Heart left ventricle (tissue), 16 donors: Measurements from ENCODE around the gene PI4KB. TPM values are rescaled to one million over a fixed set of nuclear protein-coding genes. Genes with fewer than 3 reads are reported as not detected.

Source experiments
- ATAC-seq, 4 donors: fragments of 200-7000 bp; cut with Tn5 transposase; one replicate each; pipeline ENCODE4 v1.9.1; 2020 to 2022; ENCODE audit warnings: moderate library complexity in 4 of 4, mild to moderate bottlenecking in 3 of 4, moderate number of reproducible peaks in 1 of 4
- DNase-seq, 5 donors: peaks; one replicate each; pipeline ENCODE4 v3.0.0-alpha.2; 2020
- H3K27ac ChIP-seq, 12 donors: fragments of 200-600 bp; sonication (generic) in 4 of 12; one replicate each; pipeline versions ENCODE4 v1.5.0 to v1.8.0; 2016 to 2022; ENCODE audit warnings: mild to moderate bottlenecking in 2 of 12
- H3K27me3 ChIP-seq, 9 donors: fragments of 200-600 bp; sonication (generic) in 2 of 9; one replicate each; pipeline versions ENCODE4 v1.5.1 to v1.8.0; 2016 to 2022; ENCODE audit warnings: mild to moderate bottlenecking in 3 of 9
- H3K36me3 ChIP-seq, 9 donors: fragments of 200-600 bp; sonication (generic) in 2 of 9; one replicate each; pipeline versions ENCODE4 v1.5.0 to v1.8.0; 2018 to 2022; ENCODE audit warnings: mild to moderate bottlenecking in 2 of 9
- H3K4me1 ChIP-seq, 12 donors: fragments of 200-600 bp; sonication (generic) in 4 of 12; one replicate each; pipeline versions ENCODE4 v1.5.0 to v1.8.0; 2016 to 2022; ENCODE audit warnings: mild to moderate bottlenecking in 3 of 12
- H3K4me3 ChIP-seq, 12 donors: fragments of 200-600 bp; sonication (generic) in 4 of 12; one replicate each; pipeline versions ENCODE4 v1.5.0 to v1.8.0; 2017 to 2022; ENCODE audit warnings: mild to moderate bottlenecking in 9 of 12, moderate library complexity in 4 of 12
- H3K9me3 ChIP-seq, 12 donors: fragments of 200-600 bp; sonication (generic) in 4 of 12; one replicate each; pipeline versions ENCODE4 v1.5.0 to v1.8.0; 2016 to 2022; ENCODE audit warnings: mild to moderate bottlenecking in 1 of 12
- POLR2A ChIP-seq, 2 donors: fragments of 450-650 bp; IDR thresholded peaks; one replicate each; pipeline ENCODE4 v1.6.1; 2017; ENCODE audit warnings: antibody characterized with exemption in 2 of 2, mild to moderate bottlenecking in 2 of 2, moderate library complexity in 2 of 2
- WGBS, 4 donors: extraction: QIAGEN DNeasy Blood & Tissue Kit in 2 of 4; methylation state at CpG; one replicate each; pipeline versions ENCODE4 v1.1.5 to v1.1.7; 2013 to 2018; 5-methylcytosine and 5-hydroxymethylcytosine counted together
- intact Hi-C, 10 donors: fragments of 100-400 bp; cut with DNase I; formaldehyde crosslinking; loops; one replicate each; pipeline versions ENCODE4 v1.11.1 to v1.14.2; 2022
- polyA plus RNA-seq, 2 donors: library from polyadenylated mRNA; stranded (reverse); fragments of 200-250 nt; gene quantifications; one replicate each; pipeline ENCODE4 v1.2.3, GENCODE V29; 2013
- total RNA-seq, 9 donors: library from RNA; depleted of rRNA in 2 of 9; stranded (reverse); fragments of >200 nt in 2 of 9; fragmentation: NEBNext Ultra II Directional in 3 of 9; extraction: Animal tissue kit (Norgen Biotek cat#: 25700) in 3 of 9; gene quantifications; one replicate each; pipeline versions ENCODE4 v1.1.0 to v1.2.4, GENCODE V29; 2016 to 2023
- TF ChIP-seq, protein P1 (sequence below), 12 donors: fragments of 200-600 bp; sonication (generic) in 4 of 12; IDR thresholded peaks; one replicate each; pipeline versions ENCODE4 v1.5.0 to v1.8.0; 2018 to 2022; ENCODE audit warnings: antibody characterized with exemption in 12 of 12, mild to moderate bottlenecking in 5 of 12
- donor health status: ischemic (EF 13 %, LVEDD 7.1; RV severe dilation, severe dysfunction).
- donor health status: healthy with polysubstance abuse.
- donor health status: DM: no; HTN: yes; CAD: no.
- donor health status: DM: no; HTN: no; CAD: no.
- donor health status: ischemic (EF 25% LVEDD 6.9; RV normal size, moderate dysfunction).
- donor health status: ischemic (EF 25% LVEDD 5.7; RV mildly dilated, moderate dysfunction).
- donor health status: healthy.
- donor health status: DM: yes; HTN: yes; CAD: no.
- donor health status: ischemic (EF 35%, LVEDD 5.7; RV mildly dilated, moderate dysfunction).
- donor health status: nonischemic (EF 11% LVEDD 7.7; RV severe dilation, severe dysfunction).
- donor health status: DM: yes; HTN: yes; CAD: no.
- donor health status: PGD.
- donor health status: ischemic (EF 29% LVEDD 5.4; RV normal size, mild dysfunction).
- donor health status: nonischemic (EF 23%, LVEDD 6.1; RV moderate dilation, normal function).

PI4KB gene
- total and polyA plus RNA-seq, 11 donors, result 17.4 to 76.0 (median 41.4) TPM

DNA sequence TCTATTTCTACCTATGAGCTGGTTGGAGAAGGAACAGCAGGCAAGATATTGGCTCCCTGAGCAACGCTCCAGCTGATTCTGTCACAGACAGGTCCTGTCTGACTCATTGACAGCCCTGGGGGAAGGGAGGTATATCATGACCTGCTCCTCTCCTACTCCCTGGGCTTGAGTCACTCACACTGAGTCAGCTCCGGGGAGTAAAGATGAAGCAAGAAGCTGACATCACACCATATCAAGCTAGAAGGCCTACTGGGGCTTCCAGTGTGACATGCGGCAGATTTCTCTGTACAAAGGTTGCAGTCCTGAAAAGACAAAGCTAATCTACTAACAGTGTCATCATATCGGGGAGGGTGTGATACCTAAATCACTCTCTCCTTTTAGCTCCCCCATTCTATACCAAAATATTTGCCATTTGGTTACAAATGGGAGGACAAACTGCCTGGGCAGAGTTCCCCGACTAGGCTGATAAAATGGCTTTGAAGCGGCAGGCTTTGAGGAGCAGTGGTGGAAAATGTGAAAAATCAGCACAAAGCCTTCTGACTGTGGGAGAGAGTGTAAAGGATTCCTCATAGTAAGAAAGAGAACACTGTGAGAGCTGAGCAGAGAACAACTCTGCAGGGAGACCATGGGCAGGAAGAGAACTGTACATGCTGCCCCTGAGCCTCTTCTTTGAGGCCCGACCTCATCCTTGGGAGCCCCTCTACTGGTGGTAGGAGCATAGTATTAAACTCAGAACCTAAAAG lies 15.5 kb downstream of the PI4KB start:
- TF ChIP-seq, protein P1, sequence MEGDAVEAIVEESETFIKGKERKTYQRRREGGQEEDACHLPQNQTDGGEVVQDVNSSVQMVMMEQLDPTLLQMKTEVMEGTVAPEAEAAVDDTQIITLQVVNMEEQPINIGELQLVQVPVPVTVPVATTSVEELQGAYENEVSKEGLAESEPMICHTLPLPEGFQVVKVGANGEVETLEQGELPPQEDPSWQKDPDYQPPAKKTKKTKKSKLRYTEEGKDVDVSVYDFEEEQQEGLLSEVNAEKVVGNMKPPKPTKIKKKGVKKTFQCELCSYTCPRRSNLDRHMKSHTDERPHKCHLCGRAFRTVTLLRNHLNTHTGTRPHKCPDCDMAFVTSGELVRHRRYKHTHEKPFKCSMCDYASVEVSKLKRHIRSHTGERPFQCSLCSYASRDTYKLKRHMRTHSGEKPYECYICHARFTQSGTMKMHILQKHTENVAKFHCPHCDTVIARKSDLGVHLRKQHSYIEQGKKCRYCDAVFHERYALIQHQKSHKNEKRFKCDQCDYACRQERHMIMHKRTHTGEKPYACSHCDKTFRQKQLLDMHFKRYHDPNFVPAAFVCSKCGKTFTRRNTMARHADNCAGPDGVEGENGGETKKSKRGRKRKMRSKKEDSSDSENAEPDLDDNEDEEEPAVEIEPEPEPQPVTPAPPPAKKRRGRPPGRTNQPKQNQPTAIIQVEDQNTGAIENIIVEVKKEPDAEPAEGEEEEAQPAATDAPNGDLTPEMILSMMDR (IDR thresholded peaks at IDR 0.05), result no peak
- no peak for TF ChIP-seq POLR2A (IDR thresholded peaks at IDR 0.05)
- peak in 4 of 5 donors; percentile 54 to 94 (median 74) for DNase-seq
- ATAC-seq, result peak; percentile 77 to 97 (median 92)
- peak overlapping the region in 11 of 12 donors; percentile 52 to 91 (median 74) for H3K27ac ChIP-seq
- no peaks in the 10 kb centered on the region for H3K9me3 ChIP-seq
- no peak overlapping the region for H3K4me3 ChIP-seq
- peaks cover 24 to 73% (median 60%) of the 10 kb centered on the region in 12 donors for H3K4me1 ChIP-seq
- no peaks in the 10 kb centered on the region for H3K27me3 ChIP-seq
- 40 to 53% (median 42%) methylated on average over 7 of the region's 7 CpGs for WGBS, 4 donors
- peaks cover 0 to 94% (median 79%) of the 10 kb centered on the region in 9 donors for H3K36me3 ChIP-seq
- intact Hi-C loops, result loop anchor here in 1 of 10 donors (2.0 kb wide), 1 partner anchor 15 kb away; the partner anchor contains the start of gene PI4KB

DNA sequence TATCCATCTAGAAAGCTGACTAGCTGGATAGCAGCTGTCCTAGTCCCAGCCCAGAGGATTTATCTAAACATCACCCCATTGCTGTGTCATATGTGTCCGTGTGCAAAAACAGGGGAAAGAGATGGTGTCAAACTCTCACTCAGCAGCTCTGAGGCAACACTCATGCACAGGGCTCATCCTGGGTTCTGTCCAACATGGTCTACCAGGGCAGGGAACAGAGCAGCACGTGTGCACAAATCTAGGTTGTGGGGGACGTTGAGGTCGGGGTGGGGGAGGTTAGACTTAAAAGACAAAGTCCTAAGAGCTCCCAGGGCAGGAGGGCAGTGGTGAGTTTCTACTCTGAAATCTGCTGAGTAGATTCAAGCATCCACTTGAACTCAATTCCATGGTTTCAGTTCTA lies 16.2 kb downstream of the PI4KB start:
- ATAC-seq, result no peak
- Histone ChIP-seq H3K27ac (peak overlapping the region in 11 of 12 donors; percentile 52 to 91 (median 74)), H3K9me3 (no peaks in the 10 kb centered on the region), H3K4me1 (peaks cover 24 to 71% (median 60%) of the 10 kb centered on the region in 12 donors), H3K27me3 (no peaks in the 10 kb centered on the region), H3K36me3 (peaks cover 0 to 94% (median 79%) of the 10 kb centered on the region in 9 donors), H3K4me3 (no peak overlapping the region)
- WGBS, 4 donors, result 49 to 68% (median 61%) methylated on average over 4 of the region's 4 CpGs
- no peak for DNase-seq
- intact Hi-C loops, result loop anchor here in 1 of 10 donors (2.0 kb wide), 1 partner anchor 16 kb away; the partner anchor contains the start of gene PI4KB
- no peak for TF ChIP-seq POLR2A (IDR thresholded peaks at IDR 0.05)
- TF ChIP-seq, protein P1 (IDR thresholded peaks at IDR 0.05), result no peak

DNA sequence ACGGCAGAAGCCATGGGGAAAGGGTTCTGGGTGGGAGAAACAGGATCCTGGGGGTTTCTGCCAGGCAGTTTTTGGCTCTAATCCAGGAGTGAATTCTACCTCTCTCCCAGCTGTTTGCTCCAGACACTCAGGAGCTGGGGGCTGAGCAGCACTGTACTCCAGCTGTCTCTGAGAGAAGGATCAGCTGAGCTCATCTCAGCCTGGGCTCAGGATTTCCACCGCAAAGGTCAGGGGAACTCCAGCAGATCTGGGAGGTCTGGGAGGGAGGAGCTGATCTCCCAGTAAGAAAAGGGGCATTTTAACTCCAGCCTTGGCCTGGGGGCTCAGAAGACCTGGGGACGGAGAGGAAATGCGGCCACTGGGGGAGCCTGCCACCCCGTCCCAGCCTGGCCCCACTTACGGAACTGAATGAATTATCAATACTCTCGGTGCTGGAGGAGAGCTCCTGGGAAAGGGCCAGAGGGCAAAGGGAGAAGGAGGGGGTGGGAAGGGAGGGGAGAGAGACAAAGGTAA lies 17.3 kb downstream of the PI4KB start:
- intact Hi-C loops, result loop anchor here in 4 of 10 donors (2.0 to 10.0 kb wide), 4 partner anchors 17 to 95 kb away; partner anchors contain the start of genes PSMB4 (in 2 of the 4) and PI4KB (in 1 of the 4)
- peaks cover 23 to 62% (median 56%) of the 10 kb centered on the region in 12 donors for H3K4me1 ChIP-seq
- 46 to 59% (median 54%) methylated on average over 7 of the region's 7 CpGs for WGBS, 4 donors
- no peak overlapping the region for H3K4me3 ChIP-seq
- H3K27me3 ChIP-seq, result no peaks in the 10 kb centered on the region
- peak overlapping the region; percentile 13 to 91 (median 74) for H3K27ac ChIP-seq
- ATAC-seq, result peak in 3 of 4 donors; percentile 22 to 47 (median 38)
- H3K36me3 ChIP-seq, result peaks cover 0 to 94% (median 80%) of the 10 kb centered on the region in 9 donors
- no peaks in the 10 kb centered on the region for H3K9me3 ChIP-seq
- peak in 3 of 5 donors; percentile 36 to 81 (median 57) for DNase-seq
- TF ChIP-seq, protein P1 (IDR thresholded peaks at IDR 0.05), result no peak
- TF ChIP-seq POLR2A (IDR thresholded peaks at IDR 0.05), result no peak
